PC-9 (cell line): ENCODE results near the gene MICALL2. TPM values are rescaled to one million over a fixed set of nuclear protein-coding genes. Genes with fewer than 3 reads are reported as not detected.

Experiments used
- BruUV-seq: library from RNA; stranded (reverse); fragments of 400-500 nt; replicated peaks from 2 replicates; lab custom pipeline; 2021; lab: Mats Ljungman, UMichigan
- CTCF ChIA-PET: fragments of 300-600 bp; sonication (Branson Sonifier 250); formaldehyde crosslinking; loops from one replicate; lab custom pipeline; 2022; ENCODE audit warnings: antibody characterized with exemption; lab: Charles Lee
- POLR2A ChIA-PET: fragments of 300-600 bp; sonication (Branson Sonifier 250); formaldehyde crosslinking; loops from one replicate; lab custom pipeline; 2022; ENCODE audit warnings: antibody characterized with exemption; ENCODE audit not compliant: unreplicated experiment; lab: Charles Lee
- DNase-seq, 2 experiments: peaks; one replicate each; pipeline versions ENCODE4 v3.0.0 to v3.0.0-alpha.2; 2015 to 2022; ENCODE audit warnings: mixed read lengths in 1 of 2
- H2AFZ ChIP-seq: fragments of 200-600 bp; sonication (generic); 2 replicates; pipeline ENCODE4 v1.8.1; 2017; ENCODE audit warnings: antibody characterized with exemption
- H3F3A ChIP-seq: fragments of 200-600 bp; sonication (generic); 2 replicates; pipeline ENCODE4 v1.8.1; 2017; ENCODE audit warnings: antibody characterized with exemption, mild to moderate bottlenecking, low read depth; ENCODE audit not compliant: insufficient read depth
- H3K27ac ChIP-seq: fragments of 200-600 bp; sonication (generic); 2 replicates; pipeline ENCODE4 v1.6.1; 2016; ENCODE audit warnings: mixed run types
- H3K27me3 ChIP-seq: fragments of 200-600 bp; sonication (generic); 2 replicates; pipeline ENCODE4 v1.6.1; 2016; ENCODE audit warnings: low read depth, mixed run types; ENCODE audit not compliant: insufficient read depth
- H3K36me3 ChIP-seq: fragments of 200-600 bp; sonication (generic); 2 replicates; pipeline ENCODE4 v1.6.1; 2016; ENCODE audit warnings: low read depth, mixed run types
- H3K4me1 ChIP-seq: fragments of 200-600 bp; sonication (generic); replicated peaks from 2 replicates; pipeline ENCODE4 v1.6.1; 2016; ENCODE audit warnings: mixed run types; ENCODE audit not compliant: insufficient read depth
- H3K4me2 ChIP-seq: fragments of 200-600 bp; sonication (generic); 2 replicates; pipeline ENCODE4 v1.6.1; 2017; ENCODE audit warnings: mixed run types
- H3K4me3 ChIP-seq: fragments of 200-600 bp; sonication (generic); 2 replicates; pipeline ENCODE4 v1.6.1; 2016; ENCODE audit warnings: mixed run types
- H3K79me2 ChIP-seq: fragments of 200-600 bp; sonication (generic); 2 replicates; pipeline ENCODE4 v1.6.1; 2017; ENCODE audit warnings: low read depth, mixed run types
- H3K9me2 ChIP-seq: fragments of 200-600 bp; sonication (generic); 2 replicates; pipeline ENCODE4 v1.8.1; 2017; ENCODE audit warnings: mild to moderate bottlenecking; ENCODE audit not compliant: insufficient read depth
- H3K9me3 ChIP-seq: fragments of 200-600 bp; sonication (generic); 2 replicates; pipeline ENCODE4 v1.8.1; 2016; ENCODE audit warnings: low read depth; ENCODE audit not compliant: insufficient read depth
- H4K20me1 ChIP-seq: fragments of 200-600 bp; sonication (generic); 2 replicates; pipeline ENCODE4 v1.8.1; 2017; ENCODE audit not compliant: insufficient read depth
- CTCF ChIP-seq: fragments of 200-600 bp; sonication (generic); conservative IDR thresholded peaks from 2 replicates; pipeline ENCODE4 v1.6.1; 2017; ENCODE audit warnings: mixed run types, antibody characterized with exemption, mild to moderate bottlenecking, moderate library complexity
- EZH2 ChIP-seq: fragments of 200-600 bp; sonication (generic); IDR thresholded peaks from 2 replicates; pipeline ENCODE4 v1.8.0; 2017; ENCODE audit warnings: antibody characterized with exemption, low read depth
- intact Hi-C: fragments of 100-400 bp; cut with micrococcal nuclease; formaldehyde crosslinking; loops from one replicate; pipeline ENCODE4 v1.10.0; 2022; ENCODE audit not compliant: unreplicated experiment
- total RNA-seq: library from RNA; stranded (reverse); gene quantifications from 2 replicates; pipeline ENCODE4 v1.2.3, GENCODE V29; 2021

MICALL2 gene
- total RNA-seq, 1 experiment from 2014 or later: 104 TPM

GRCh38 chr7:1494866-1495563, 35.7 kb upstream of the MICALL2 start:
- Histone ChIP-seq H3K27me3 (no peaks in the 10 kb centered on the region), H3K27ac (no peak overlapping the region), H3K36me3 (no peaks in the 10 kb centered on the region), H3K79me2 (no peaks in the 10 kb centered on the region), H3K4me1 (no peaks in the 10 kb centered on the region), H3K4me2 (no peak overlapping the region), H3K9me3 (no peaks in the 10 kb centered on the region), H3F3A (no peaks in the 10 kb centered on the region; the same call in 1 of the 2 replicates), H3K4me3 (no peak overlapping the region), H2AFZ (no peak overlapping the region), H4K20me1 (peaks cover 11% of the 10 kb centered on the region), H3K9me2 (no peaks in the 10 kb centered on the region)
- ChIA-PET CTCF (no interaction called here), POLR2A (interaction anchor here (0.6 kb wide), 1 partner anchor 9 kb away, joined by 3 read pairs; no protein-coding TSS in a partner anchor)
- no peak for DNase-seq
- no TSS peak for BruUV-seq
- intact Hi-C loops: no loop called here
- TF ChIP-seq CTCF (no peak), EZH2 (no peak)

- peaks cover 11% of the 10 kb centered on the region for H4K20me1 ChIP-seq
- CTCF ChIA-PET: no interaction called here
- intact Hi-C loops: no loop called here
- no peaks in the 10 kb centered on the region for H3K79me2 ChIP-seq
- H3K27me3 ChIP-seq: no peaks in the 10 kb centered on the region
- H3K9me2 ChIP-seq: no peaks in the 10 kb centered on the region
- no peaks in the 10 kb centered on the region for H3K9me3 ChIP-seq
- no peak overlapping the region for H2AFZ ChIP-seq
- no peaks in the 10 kb centered on the region; the same call in 1 of the 2 replicates for H3F3A ChIP-seq
- BruUV-seq: no TSS peak
- no peak for DNase-seq
- no peak for TF ChIP-seq CTCF
- TF ChIP-seq EZH2: no peak
- H3K36me3 ChIP-seq: no peaks in the 10 kb centered on the region
- H3K4me3 ChIP-seq: no peak overlapping the region
- no peaks in the 10 kb centered on the region for H3K4me1 ChIP-seq
- H3K4me2 ChIP-seq: no peak overlapping the region
- no peak overlapping the region for H3K27ac ChIP-seq
- POLR2A ChIA-PET: interaction anchor here (0.6 kb wide), 1 partner anchor 9 kb away, joined by 3 read pairs; no protein-coding TSS in a partner anchor
Observed at GRCh38 chr7:1494447-1494846, 35.2 kb upstream of the MICALL2 start.

GRCh38 chr7:1493571-1493970, 34.3 kb upstream of the MICALL2 start:
- Histone ChIP-seq H3K4me1 (no peaks in the 10 kb centered on the region), H4K20me1 (peaks cover 11% of the 10 kb centered on the region), H3K27me3 (no peaks in the 10 kb centered on the region), H3K27ac (no peak overlapping the region), H3K9me3 (no peaks in the 10 kb centered on the region), H3K4me3 (no peak overlapping the region), H3F3A (no peaks in the 10 kb centered on the region; the same call in 1 of the 2 replicates), H3K9me2 (no peaks in the 10 kb centered on the region), H2AFZ (no peak overlapping the region), H3K4me2 (no peak overlapping the region), H3K36me3 (no peaks in the 10 kb centered on the region), H3K79me2 (no peaks in the 10 kb centered on the region)
- CTCF ChIA-PET: no interaction called here
- intact Hi-C loops: no loop called here
- BruUV-seq: no TSS peak
- TF ChIP-seq EZH2 (no peak), CTCF (no peak)
- POLR2A ChIA-PET: no interaction called here
- no peak for DNase-seq
